Heart right ventricle (tissue), 16 donors: ENCODE data around the gene DDA1. TPM values are rescaled to one million over a fixed set of nuclear protein-coding genes. Genes with fewer than 3 reads are reported as not detected.

Source experiments
- ATAC-seq, 8 donors: fragments of 200-7000 bp; cut with Tn5 transposase; one replicate each; pipeline ENCODE4 v1.9.1; 2020; ENCODE audit warnings: mild to moderate bottlenecking in 8 of 8, moderate library complexity in 8 of 8, moderate number of reproducible peaks in 1 of 8
- DNase-seq, 2 donors: peaks; one replicate each; pipeline ENCODE4 v3.0.0-alpha.2; 2020
- H3K27ac ChIP-seq, 10 donors: fragments of 200-600 bp; sonication (generic) in 2 of 10; one replicate each; pipeline versions ENCODE4 v1.5.0 to v1.8.0; 2020 to 2022; ENCODE audit warnings: mild to moderate bottlenecking in 3 of 10
- H3K27me3 ChIP-seq, 7 donors: fragments of 200-600 bp; one replicate each; pipeline ENCODE4 v1.8.0; 2021 to 2022; ENCODE audit warnings: mild to moderate bottlenecking in 2 of 7
- H3K36me3 ChIP-seq, 9 donors: fragments of 200-600 bp; sonication (generic) in 1 of 9; one replicate each; pipeline versions ENCODE4 v1.5.0 to v1.8.0; 2020 to 2022; ENCODE audit warnings: mild to moderate bottlenecking in 2 of 9
- H3K4me1 ChIP-seq, 9 donors: fragments of 200-600 bp; sonication (generic) in 1 of 9; one replicate each; pipeline versions ENCODE4 v1.5.0 to v1.8.0; 2020 to 2022; ENCODE audit warnings: mild to moderate bottlenecking in 4 of 9
- H3K4me3 ChIP-seq, 10 donors: fragments of 200-600 bp; sonication (generic) in 2 of 10; one replicate each; pipeline versions ENCODE4 v1.5.0 to v1.8.0; 2020 to 2022; ENCODE audit warnings: mild to moderate bottlenecking in 7 of 10, moderate library complexity in 2 of 10
- H3K9me3 ChIP-seq, 11 donors: fragments of 200-600 bp in 10 of 11; sonication (generic) in 2 of 11; one replicate each; pipeline versions ENCODE4 v1.5.0 to v1.8.0; 2013 to 2022; ENCODE audit warnings: mild to moderate bottlenecking in 2 of 11, control low read depth in 1 of 11, moderate library complexity in 1 of 11
- WGBS, 2 donors: extraction: QIAGEN DNeasy Blood & Tissue Kit; methylation state at CpG; one replicate each; pipeline ENCODE4 v1.1.7; 2013; ENCODE audit warnings: inconsistent platforms in 1 of 2; 5-methylcytosine and 5-hydroxymethylcytosine counted together
- intact Hi-C, 10 donors: fragments of 100-400 bp; cut with DNase I; formaldehyde crosslinking; loops; one replicate each; pipeline versions ENCODE4 v1.11.1 to v1.14.2; 2022
- polyA plus RNA-seq, 2 donors: library from polyadenylated mRNA; stranded (reverse); fragments of 200-250 nt; gene quantifications; one replicate each; pipeline ENCODE4 v1.2.3, GENCODE V29; 2013
- total RNA-seq, 10 donors: library from RNA; stranded (reverse); fragmentation: NEBNext Ultra II Directional in 3 of 10; extraction: Animal tissue kit (Norgen Biotek cat#: 25700) in 3 of 10; gene quantifications; one replicate each; pipeline versions ENCODE4 v1.2.1 to v1.2.4, GENCODE V29; 2021 to 2023
- TF ChIP-seq, protein P1 (sequence below), 9 donors: fragments of 200-600 bp; sonication (generic) in 2 of 9; IDR thresholded peaks; one replicate each; pipeline versions ENCODE4 v1.5.0 to v1.8.0; 2021 to 2022; ENCODE audit warnings: antibody characterized with exemption in 9 of 9, mild to moderate bottlenecking in 5 of 9, moderate library complexity in 1 of 9
- donor health status: Arrhythmogenic right ventricular cardiomyopathy.
- donor health status: ischemic (EF 13 %, LVEDD 7.1; RV severe dilation, severe dysfunction).
- donor health status: healthy with polysubstance abuse.
- donor health status: DM: no; HTN: yes; CAD: no.
- donor health status: DM: no; HTN: no; CAD: no.
- donor health status: ischemic (EF 25% LVEDD 6.9; RV normal size, moderate dysfunction).
- donor health status: ischemic (EF 25% LVEDD 5.7; RV mildly dilated, moderate dysfunction).
- donor health status: healthy.
- donor health status: DM: yes; HTN: yes; CAD: no.
- donor health status: Ischemic cardiomyopathy.
- donor health status: ischemic (EF 35%, LVEDD 5.7; RV mildly dilated, moderate dysfunction).
- donor health status: nonischemic (EF 11% LVEDD 7.7; RV severe dilation, severe dysfunction).
- donor health status: DM: yes; HTN: yes; CAD: no.
- donor health status: PGD.
- donor health status: ischemic (EF 29% LVEDD 5.4; RV normal size, mild dysfunction).
- donor health status: nonischemic (EF 23%, LVEDD 6.1; RV moderate dilation, normal function).

Gene DDA1
- total and polyA plus RNA-seq, 12 donors, result 20.4 to 85.7 (median 34.7) TPM

GRCh38 chr19:17285415-17286135 lies 23.8 kb upstream of the DDA1 start:
- Histone ChIP-seq H3K36me3 (no peaks in the 10 kb centered on the region), H3K4me3 (no peak overlapping the region), H3K27me3 (peaks cover 11 to 24% (median 16%) of the 10 kb centered on the region in 7 donors), H3K9me3 (no peaks in the 10 kb centered on the region), H3K27ac (no peak overlapping the region), H3K4me1 (peaks cover 13 to 22% (median 16%) of the 10 kb centered on the region in 9 donors)
- intact Hi-C loops, result loop anchor here in 5 of 10 donors (10.0 kb wide), 3 partner anchors 71 to 511 kb away; partner anchors contain the start of gene USE1 (in 1 of the 5)
- 92 to 93% methylated on average over 18 of the region's 18 CpGs for WGBS, 2 donors
- DNase-seq, result no peak
- TF ChIP-seq, protein P1, sequence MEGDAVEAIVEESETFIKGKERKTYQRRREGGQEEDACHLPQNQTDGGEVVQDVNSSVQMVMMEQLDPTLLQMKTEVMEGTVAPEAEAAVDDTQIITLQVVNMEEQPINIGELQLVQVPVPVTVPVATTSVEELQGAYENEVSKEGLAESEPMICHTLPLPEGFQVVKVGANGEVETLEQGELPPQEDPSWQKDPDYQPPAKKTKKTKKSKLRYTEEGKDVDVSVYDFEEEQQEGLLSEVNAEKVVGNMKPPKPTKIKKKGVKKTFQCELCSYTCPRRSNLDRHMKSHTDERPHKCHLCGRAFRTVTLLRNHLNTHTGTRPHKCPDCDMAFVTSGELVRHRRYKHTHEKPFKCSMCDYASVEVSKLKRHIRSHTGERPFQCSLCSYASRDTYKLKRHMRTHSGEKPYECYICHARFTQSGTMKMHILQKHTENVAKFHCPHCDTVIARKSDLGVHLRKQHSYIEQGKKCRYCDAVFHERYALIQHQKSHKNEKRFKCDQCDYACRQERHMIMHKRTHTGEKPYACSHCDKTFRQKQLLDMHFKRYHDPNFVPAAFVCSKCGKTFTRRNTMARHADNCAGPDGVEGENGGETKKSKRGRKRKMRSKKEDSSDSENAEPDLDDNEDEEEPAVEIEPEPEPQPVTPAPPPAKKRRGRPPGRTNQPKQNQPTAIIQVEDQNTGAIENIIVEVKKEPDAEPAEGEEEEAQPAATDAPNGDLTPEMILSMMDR (IDR thresholded peaks at IDR 0.05), result no peak
- ATAC-seq, result no peak

- H3K36me3 ChIP-seq, result no peaks in the 10 kb centered on the region
- H3K4me1 ChIP-seq, result peaks cover 13 to 22% (median 16%) of the 10 kb centered on the region in 9 donors
- DNase-seq, result no peak
- H3K9me3 ChIP-seq, result no peaks in the 10 kb centered on the region
- peaks cover 10 to 17% (median 13%) of the 10 kb centered on the region in 7 donors for H3K27me3 ChIP-seq
- ATAC-seq, result no peak
- intact Hi-C loops, result loop anchor here in 5 of 10 donors (10.0 kb wide), 3 partner anchors 71 to 511 kb away; partner anchors contain the start of gene USE1 (in 1 of the 5)
- 92 to 95% methylated on average over 11 of the region's 11 CpGs for WGBS, 2 donors
- no peak overlapping the region for H3K27ac ChIP-seq
- H3K4me3 ChIP-seq, result no peak overlapping the region
- TF ChIP-seq, protein P1 (IDR thresholded peaks at IDR 0.05), result no peak
These were observed 23.1 kb upstream of the DDA1 start for GRCh38 chr19:17286263-17286662.

DNA sequence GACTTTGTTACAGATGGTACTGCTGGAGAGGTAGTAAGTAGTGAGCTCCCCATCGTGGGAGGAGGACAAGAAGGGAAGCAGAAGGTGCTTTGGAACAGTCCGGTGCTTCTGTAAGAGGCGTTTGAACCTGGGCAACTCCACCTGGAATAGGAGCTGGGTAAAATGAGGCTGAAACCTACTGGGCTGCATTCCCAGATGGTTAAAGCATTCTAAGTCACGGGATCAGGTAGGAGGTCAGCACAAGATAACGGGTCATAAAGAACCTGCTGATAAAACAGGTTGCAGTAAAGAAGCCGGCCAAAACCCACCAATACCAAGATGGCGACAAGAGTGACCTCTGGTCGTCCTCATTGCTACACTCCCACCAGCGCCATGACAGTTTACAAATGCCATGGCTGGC lies 22.6 kb upstream of the DDA1 start:
- no peak overlapping the region for H3K27ac ChIP-seq
- no peak overlapping the region for H3K4me3 ChIP-seq
- H3K9me3 ChIP-seq, result no peaks in the 10 kb centered on the region
- WGBS, 2 donors, result 85 to 89% methylated on average over 9 of the region's 9 CpGs
- DNase-seq (no peak), ATAC-seq (no peak)
- H3K36me3 ChIP-seq, result no peaks in the 10 kb centered on the region
- H3K27me3 ChIP-seq, result peaks cover 5 to 12% (median 8%) of the 10 kb centered on the region in 7 donors
- TF ChIP-seq, protein P1 (IDR thresholded peaks at IDR 0.05), result no peak
- intact Hi-C loops, result loop anchor here in 5 of 10 donors (10.0 kb wide), 3 partner anchors 72 to 512 kb away; partner anchors contain the start of gene USE1 (in 1 of the 5)
- peaks cover 8 to 18% (median 11%) of the 10 kb centered on the region in 9 donors for H3K4me1 ChIP-seq

GRCh38 chr19:17289489-17289888 lies 19.9 kb upstream of the DDA1 start:
- Histone ChIP-seq H3K9me3 (no peaks in the 10 kb centered on the region), H3K36me3 (peaks cover 0 to 6% (median 0%) of the 10 kb centered on the region in 9 donors), H3K4me1 (peaks cover 0 to 18% (median 0%) of the 10 kb centered on the region in 9 donors), H3K27ac (no peak overlapping the region), H3K27me3 (peaks cover 0 to 4% (median 0%) of the 10 kb centered on the region in 7 donors), H3K4me3 (peak overlapping the region in 2 of 10 donors; percentile 13 to 18)
- peak in 4 of 8 donors; percentile 50 to 68 (median 54) for ATAC-seq
- 9 to 11% methylated on average over 22 of the region's 22 CpGs for WGBS, 2 donors
- intact Hi-C loops, result loop anchor here in 5 of 10 donors (10.0 kb wide), 3 partner anchors 75 to 515 kb away; partner anchors contain the start of gene USE1 (in 1 of the 5)
- TF ChIP-seq, protein P1 (IDR thresholded peaks at IDR 0.05), result peak in 1 of 9 donors; percentile 22
- peak; percentile 73 to 77 for DNase-seq
